Psoas muscle (tissue), 8 donors: ENCODE data around the gene CSF2RB. TPM values are rescaled to one million over a fixed set of nuclear protein-coding genes. Genes with fewer than 3 reads are reported as not detected.

Experiments used
- ATAC-seq, 4 donors: fragments of 200-7000 bp; cut with Tn5 transposase; one replicate each; pipeline ENCODE4 v1.9.1; 2020; ENCODE audit warnings: moderate library complexity in 3 of 4, mild to moderate bottlenecking in 2 of 4
- DNase-seq, 2 donors: peaks; one replicate each; pipeline ENCODE4 v3.0.0-alpha.2; 2020
- H3K27ac ChIP-seq: fragments of 200-600 bp; one replicate; pipeline ENCODE4 v1.8.0; 2022
- H3K27me3 ChIP-seq, 3 donors: fragments of 200-600 bp in 1 of 3; one replicate each; pipeline versions ENCODE4 v1.6.1 to v1.8.0; 2013 to 2022; ENCODE audit warnings: low read length in 2 of 3, mild to moderate bottlenecking in 2 of 3, moderate library complexity in 1 of 3; ENCODE audit not compliant: insufficient read depth in 3 of 3
- H3K36me3 ChIP-seq, 2 donors: fragments of 200-600 bp in 1 of 2; one replicate each; pipeline versions ENCODE4 v1.6.1 to v1.8.0; 2013 to 2022; ENCODE audit warnings: low read depth in 1 of 2, mild to moderate bottlenecking in 1 of 2, moderate library complexity in 1 of 2; ENCODE audit not compliant: insufficient read depth in 1 of 2
- H3K4me1 ChIP-seq: fragments of 200-600 bp; one replicate; pipeline ENCODE4 v1.8.0; 2022
- H3K4me3 ChIP-seq: fragments of 200-600 bp; one replicate; pipeline ENCODE4 v1.8.0; 2022; ENCODE audit warnings: mild to moderate bottlenecking
- H3K9me3 ChIP-seq: fragments of 200-600 bp; one replicate; pipeline ENCODE4 v1.8.0; 2022
- WGBS, 3 donors: extraction: QIAGEN DNeasy Blood & Tissue Kit; methylation state at CpG; one replicate each; pipeline versions ENCODE4 v1.1.6 to v1.1.7; 2013; 5-methylcytosine and 5-hydroxymethylcytosine counted together
- intact Hi-C, 2 donors: fragments of 100-400 bp; cut with DNase I; formaldehyde crosslinking; loops; one replicate each; pipeline versions ENCODE4 v1.11.0 to v1.14.2; 2022
- polyA plus RNA-seq, 3 donors: library from polyadenylated mRNA; stranded (reverse); fragments of 200-250 nt; gene quantifications; one replicate each; pipeline ENCODE4 v1.2.3, GENCODE V29; 2013
- total RNA-seq, 4 donors: library from RNA; stranded (reverse); fragmentation: NEBNext Ultra II Directional in 2 of 4; extraction: Animal tissue kit (Norgen Biotek cat#: 25700) in 2 of 4; gene quantifications; one replicate each; pipeline versions ENCODE4 v1.2.1 to v1.2.4, GENCODE V29; 2021 to 2023
- TF ChIP-seq, protein P1 (sequence below): fragments of 200-600 bp; IDR thresholded peaks from one replicate; pipeline ENCODE4 v1.8.0; 2022; ENCODE audit warnings: antibody characterized with exemption
- donor health status: healthy with polysubstance abuse.
- donor health status: DM: no; HTN: no; CAD: no; lungs with moderate emphysema.
- donor health status: Bipolar disorder and iron deficiency.
- donor health status: healthy.
- donor health status: DM: yes; HTN: yes; CAD: no.
- donor health status: DM: no; HTN: no; CAD: no.
- donor health status: DM: no; HTN: no; CAD: no.
- donor health status: DM: yes; HTN: yes; CAD: no.

CSF2RB gene
- total and polyA plus RNA-seq, 7 donors, result 0.25 to 1.7 (median 1.0) TPM

DNA sequence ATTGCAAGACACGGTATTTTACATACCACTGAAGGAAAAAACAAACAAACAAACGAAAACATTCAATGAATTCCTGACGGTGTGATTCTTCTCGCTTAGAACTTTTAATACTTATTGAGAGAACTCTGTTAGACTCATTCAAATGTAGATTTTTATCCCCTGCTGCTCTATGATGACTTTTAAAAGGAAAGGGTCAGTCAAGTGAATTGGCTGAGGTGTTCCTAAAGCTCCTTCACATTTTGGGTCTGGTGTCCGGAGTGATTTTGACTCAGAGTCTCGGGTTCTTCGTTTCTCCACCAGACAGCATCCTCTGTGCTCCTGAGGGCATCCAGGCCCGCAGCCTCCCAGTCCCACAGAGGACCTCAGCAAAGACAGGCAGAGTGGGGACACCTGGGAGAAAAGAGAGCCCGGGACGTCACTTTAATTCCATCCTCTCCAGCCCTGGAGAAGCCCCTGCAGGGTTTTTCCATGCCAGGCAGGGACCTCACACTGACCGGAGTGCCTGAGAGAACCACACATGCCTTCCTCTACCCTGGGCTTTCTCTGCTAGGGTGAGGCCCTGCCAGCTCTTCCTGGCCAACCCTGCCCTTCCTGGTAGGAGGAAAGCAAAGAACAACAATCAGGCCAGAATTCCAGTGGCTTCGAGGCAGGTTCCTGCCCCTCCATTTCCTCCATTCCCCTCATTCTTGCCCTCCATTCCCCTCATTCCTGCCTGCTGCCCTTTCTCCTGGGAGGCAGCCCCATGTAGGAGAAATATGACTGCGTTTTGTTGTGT is 1.4 kb upstream of the CSF2RB start:
- H3K9me3 ChIP-seq, result no peaks in the 10 kb centered on the region
- WGBS, 3 donors, result 44 to 62% (median 46%) methylated on average over 13 of the region's 13 CpGs
- TF ChIP-seq, protein P1, sequence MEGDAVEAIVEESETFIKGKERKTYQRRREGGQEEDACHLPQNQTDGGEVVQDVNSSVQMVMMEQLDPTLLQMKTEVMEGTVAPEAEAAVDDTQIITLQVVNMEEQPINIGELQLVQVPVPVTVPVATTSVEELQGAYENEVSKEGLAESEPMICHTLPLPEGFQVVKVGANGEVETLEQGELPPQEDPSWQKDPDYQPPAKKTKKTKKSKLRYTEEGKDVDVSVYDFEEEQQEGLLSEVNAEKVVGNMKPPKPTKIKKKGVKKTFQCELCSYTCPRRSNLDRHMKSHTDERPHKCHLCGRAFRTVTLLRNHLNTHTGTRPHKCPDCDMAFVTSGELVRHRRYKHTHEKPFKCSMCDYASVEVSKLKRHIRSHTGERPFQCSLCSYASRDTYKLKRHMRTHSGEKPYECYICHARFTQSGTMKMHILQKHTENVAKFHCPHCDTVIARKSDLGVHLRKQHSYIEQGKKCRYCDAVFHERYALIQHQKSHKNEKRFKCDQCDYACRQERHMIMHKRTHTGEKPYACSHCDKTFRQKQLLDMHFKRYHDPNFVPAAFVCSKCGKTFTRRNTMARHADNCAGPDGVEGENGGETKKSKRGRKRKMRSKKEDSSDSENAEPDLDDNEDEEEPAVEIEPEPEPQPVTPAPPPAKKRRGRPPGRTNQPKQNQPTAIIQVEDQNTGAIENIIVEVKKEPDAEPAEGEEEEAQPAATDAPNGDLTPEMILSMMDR, result no peak
- H3K36me3 ChIP-seq, result no peaks in the 10 kb centered on the region
- intact Hi-C loops, result no loop called here
- no peak overlapping the region for H3K4me3 ChIP-seq
- no peaks in the 10 kb centered on the region for H3K4me1 ChIP-seq
- DNase-seq (no peak), ATAC-seq (no peak)
- no peak overlapping the region for H3K27ac ChIP-seq
- H3K27me3 ChIP-seq, result peaks cover 0 to 4% (median 0%) of the 10 kb centered on the region in 3 donors

DNA sequence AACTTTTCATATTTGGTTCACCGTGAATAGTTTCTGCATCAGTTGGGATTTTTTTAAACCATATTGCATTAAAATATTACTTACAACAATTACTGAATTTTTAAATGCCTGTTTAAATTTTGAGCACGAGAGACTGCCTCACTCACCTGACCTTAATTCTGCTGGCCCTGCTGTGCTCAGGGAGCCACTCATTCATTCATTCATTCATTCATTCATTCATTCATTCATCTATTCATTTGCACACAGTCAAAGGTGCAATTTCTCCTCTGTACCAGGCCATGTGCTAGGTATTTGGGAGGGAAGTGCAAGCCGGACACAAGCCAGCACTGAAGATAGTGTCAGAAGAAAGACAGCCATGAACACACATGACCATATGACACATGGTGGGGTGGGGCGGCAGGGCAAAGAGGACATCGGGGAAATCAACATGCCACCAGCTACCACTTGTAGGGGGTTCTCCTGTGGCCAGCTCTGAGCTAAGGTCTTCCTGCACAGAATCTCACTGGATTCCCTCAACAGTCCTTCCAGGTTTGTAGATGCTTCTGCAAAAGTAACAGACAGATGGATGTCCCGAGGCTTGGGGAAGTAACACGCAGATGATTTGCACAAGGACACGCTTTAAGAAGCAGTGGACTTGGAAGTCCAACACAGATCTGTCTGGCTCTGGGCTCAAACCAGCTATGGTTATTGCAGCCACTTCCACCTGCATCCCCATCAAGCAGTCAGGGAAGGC is 568 bp upstream of the CSF2RB start:
- TF ChIP-seq, protein P1, result no peak
- H3K27ac ChIP-seq, result no peak overlapping the region
- 80 to 82% (median 81%) methylated on average over 8 of the region's 8 CpGs for WGBS, 3 donors
- H3K27me3 ChIP-seq, result peaks cover 0 to 4% (median 0%) of the 10 kb centered on the region in 3 donors
- H3K4me3 ChIP-seq, result no peak overlapping the region
- DNase-seq (no peak), ATAC-seq (no peak)
- no peaks in the 10 kb centered on the region for H3K36me3 ChIP-seq
- intact Hi-C loops, result no loop called here
- no peaks in the 10 kb centered on the region for H3K9me3 ChIP-seq
- no peaks in the 10 kb centered on the region for H3K4me1 ChIP-seq

DNA sequence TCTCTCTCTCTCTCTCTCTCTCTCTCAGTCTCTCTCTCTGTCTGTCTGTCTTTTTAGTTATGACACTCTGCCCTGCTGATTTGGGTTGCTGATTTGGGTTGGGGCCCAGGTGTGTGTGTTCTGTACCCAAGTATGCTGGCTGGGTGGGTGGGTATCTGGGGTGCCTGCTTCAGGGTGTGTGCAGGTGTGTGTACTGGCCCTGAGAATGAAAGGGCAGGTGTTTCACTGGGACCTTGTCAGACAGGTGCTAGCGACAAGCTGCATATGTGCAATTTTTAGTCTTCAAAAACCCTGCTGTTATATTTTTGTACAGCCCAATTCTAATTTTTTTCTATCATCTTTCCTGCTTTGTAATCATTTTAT is 943 bp downstream of the CSF2RB start:
- H3K9me3 ChIP-seq, result peaks cover 4% of the 10 kb centered on the region
- no peak for DNase-seq
- 87 to 90% (median 89%) methylated on average over 1 of the region's 1 CpG for WGBS, 3 donors
- H3K27me3 ChIP-seq, result peaks cover 0 to 4% (median 3%) of the 10 kb centered on the region in 3 donors
- intact Hi-C loops, result no loop called here
- TF ChIP-seq, protein P1, result no peak
- H3K4me3 ChIP-seq, result no peak overlapping the region
- no peaks in the 10 kb centered on the region for H3K36me3 ChIP-seq
- no peaks in the 10 kb centered on the region for H3K4me1 ChIP-seq
- no peak overlapping the region for H3K27ac ChIP-seq
- ATAC-seq, result no peak

DNA sequence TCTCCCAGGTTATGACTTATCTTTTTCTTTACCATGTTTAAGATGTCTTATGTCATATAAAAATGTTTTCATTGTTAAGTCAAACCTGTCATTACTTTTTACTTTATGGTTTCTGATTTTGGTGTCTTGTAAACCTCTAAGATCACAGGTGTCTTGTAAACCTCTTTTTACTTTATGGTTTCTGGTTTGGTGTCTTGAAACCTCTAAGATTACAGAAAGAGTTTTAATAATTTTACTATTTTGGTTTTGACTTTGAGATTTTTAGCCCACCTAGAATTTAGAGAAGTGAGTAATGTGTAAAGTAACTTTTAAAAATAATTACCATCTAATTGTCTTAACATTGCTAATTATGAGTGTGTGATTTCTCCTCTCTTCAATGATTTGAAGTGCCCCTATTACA is 2.6 kb downstream of the CSF2RB start:
- H3K27me3 ChIP-seq, result peaks cover 0 to 4% (median 3%) of the 10 kb centered on the region in 3 donors
- TF ChIP-seq, protein P1, result no peak
- DNase-seq (no peak), ATAC-seq (no peak)
- H3K36me3 ChIP-seq, result no peaks in the 10 kb centered on the region
- no peak overlapping the region for H3K4me3 ChIP-seq
- peaks cover 4% of the 10 kb centered on the region for H3K9me3 ChIP-seq
- intact Hi-C loops, result no loop called here
- H3K4me1 ChIP-seq, result no peaks in the 10 kb centered on the region
- no peak overlapping the region for H3K27ac ChIP-seq
